ENCODE data around the gene DOC2B.

DNA sequence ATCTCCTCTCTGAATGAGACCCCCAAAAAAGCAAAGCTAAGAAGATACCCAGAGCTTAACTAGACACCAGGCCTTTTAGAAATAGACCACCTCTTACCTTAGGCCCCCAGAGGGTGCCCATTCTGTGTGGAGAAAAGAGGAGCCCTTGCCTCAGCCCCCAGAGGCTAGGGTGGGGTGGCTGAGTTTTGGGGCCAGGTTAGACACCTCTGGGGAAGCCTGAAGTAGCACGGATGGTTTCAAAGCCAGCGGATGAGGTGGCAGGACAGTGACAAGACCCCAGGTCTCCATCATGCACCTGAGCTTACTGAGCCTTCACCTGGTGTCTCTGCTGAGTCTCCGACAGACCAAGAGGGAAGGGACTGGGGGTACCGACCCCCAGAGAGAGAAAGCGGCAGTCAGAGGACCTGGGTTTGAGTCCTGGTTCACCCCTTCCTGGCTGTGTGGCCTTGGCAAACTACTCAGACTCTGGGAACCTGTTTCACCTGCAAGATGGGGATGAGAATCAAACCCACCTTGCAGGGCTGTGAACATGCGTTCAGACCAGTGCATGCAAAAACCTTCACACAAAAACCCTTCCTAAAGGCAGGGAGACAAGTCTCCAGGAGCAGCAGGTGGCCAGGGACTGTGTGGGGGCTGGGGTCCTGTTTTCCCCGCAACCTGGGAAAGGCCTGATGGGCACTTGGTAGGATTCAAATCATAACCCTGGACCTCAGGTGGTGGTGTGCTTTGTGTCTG lies 36.3 kb downstream of the DOC2B start:
- TF ChIP-seq, protein P1, sequence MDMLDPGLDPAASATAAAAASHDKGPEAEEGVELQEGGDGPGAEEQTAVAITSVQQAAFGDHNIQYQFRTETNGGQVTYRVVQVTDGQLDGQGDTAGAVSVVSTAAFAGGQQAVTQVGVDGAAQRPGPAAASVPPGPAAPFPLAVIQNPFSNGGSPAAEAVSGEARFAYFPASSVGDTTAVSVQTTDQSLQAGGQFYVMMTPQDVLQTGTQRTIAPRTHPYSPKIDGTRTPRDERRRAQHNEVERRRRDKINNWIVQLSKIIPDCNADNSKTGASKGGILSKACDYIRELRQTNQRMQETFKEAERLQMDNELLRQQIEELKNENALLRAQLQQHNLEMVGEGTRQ (IDR thresholded peaks at IDR 0.05; ENCODE audit: borderline replicate concordance, low read depth, low read length): no peak
- TF ChIP-seq, protein P2, sequence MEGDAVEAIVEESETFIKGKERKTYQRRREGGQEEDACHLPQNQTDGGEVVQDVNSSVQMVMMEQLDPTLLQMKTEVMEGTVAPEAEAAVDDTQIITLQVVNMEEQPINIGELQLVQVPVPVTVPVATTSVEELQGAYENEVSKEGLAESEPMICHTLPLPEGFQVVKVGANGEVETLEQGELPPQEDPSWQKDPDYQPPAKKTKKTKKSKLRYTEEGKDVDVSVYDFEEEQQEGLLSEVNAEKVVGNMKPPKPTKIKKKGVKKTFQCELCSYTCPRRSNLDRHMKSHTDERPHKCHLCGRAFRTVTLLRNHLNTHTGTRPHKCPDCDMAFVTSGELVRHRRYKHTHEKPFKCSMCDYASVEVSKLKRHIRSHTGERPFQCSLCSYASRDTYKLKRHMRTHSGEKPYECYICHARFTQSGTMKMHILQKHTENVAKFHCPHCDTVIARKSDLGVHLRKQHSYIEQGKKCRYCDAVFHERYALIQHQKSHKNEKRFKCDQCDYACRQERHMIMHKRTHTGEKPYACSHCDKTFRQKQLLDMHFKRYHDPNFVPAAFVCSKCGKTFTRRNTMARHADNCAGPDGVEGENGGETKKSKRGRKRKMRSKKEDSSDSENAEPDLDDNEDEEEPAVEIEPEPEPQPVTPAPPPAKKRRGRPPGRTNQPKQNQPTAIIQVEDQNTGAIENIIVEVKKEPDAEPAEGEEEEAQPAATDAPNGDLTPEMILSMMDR (IDR thresholded peaks at IDR 0.05): no peak
- no peak for TF ChIP-seq CHD2 (IDR thresholded peaks at IDR 0.05; ENCODE audit: low read length, partially characterized antibody)
- TF ChIP-seq EP300 (IDR thresholded peaks at IDR 0.05; ENCODE audit: borderline replicate concordance in 1 of 2, low read depth in 1 of 2, low read length in 1 of 2): no peak
- no peak for TF ChIP-seq POLR2AphosphoS5 (IDR thresholded peaks at IDR 0.05; ENCODE audit: low read depth, low read length)
- no peak for TF ChIP-seq SIN3A (IDR thresholded peaks at IDR 0.05; ENCODE audit: borderline replicate concordance, low read depth, low read length)
